SK-N-MC (cell line): ENCODE results near the gene TMEM41B.

Experiments used
- EZH2 ChIP-seq: fragments of 200-600 bp; sonication (generic); IDR thresholded peaks from one replicate; pipeline ENCODE4 v1.6.1; 2017; ENCODE audit warnings: antibody characterized with exemption
- POLR2AphosphoS5 ChIP-seq: IDR thresholded peaks from 2 replicates; pipeline ENCODE4 v1.6.1; 2012; ENCODE audit warnings: mild to moderate bottlenecking, low read depth, low read length, borderline replicate concordance

DNA sequence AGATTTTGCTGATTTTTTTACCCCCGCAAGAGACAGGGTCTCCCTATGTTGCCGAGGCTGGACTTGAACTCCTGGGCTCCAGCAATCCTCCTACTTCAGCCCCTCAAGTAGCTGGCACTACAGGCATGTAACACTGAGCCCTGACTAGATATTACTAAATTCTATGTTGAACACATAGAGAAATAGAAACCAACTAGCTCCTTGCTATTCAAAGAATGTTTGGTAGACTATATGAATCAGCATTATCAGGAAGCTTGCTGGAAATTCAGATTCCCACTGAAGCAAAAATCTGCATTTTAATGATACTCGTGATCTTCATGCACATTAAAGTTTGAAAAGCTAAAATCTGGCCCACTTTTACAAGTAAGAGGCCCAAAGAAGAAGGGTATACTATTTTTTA lies 11.9 kb downstream of the TMEM41B start:
- TF ChIP-seq EZH2 (no peak), POLR2AphosphoS5 (no peak)
